Neural progenitor cell (in vitro differentiated cells): ENCODE results near the gene SNX30.

ENCODE experiments used
- CTCF ChIP-seq: fragments of 200-600 bp; sonication (generic); IDR thresholded peaks from 2 replicates; pipeline ENCODE4 v1.5.1; 2017; ENCODE audit warnings: antibody characterized with exemption, mild to moderate bottlenecking
- EZH2 ChIP-seq: fragments of 200-600 bp; sonication (generic); IDR thresholded peaks from 2 replicates; pipeline ENCODE4 v1.6.1; 2017; ENCODE audit warnings: antibody characterized with exemption, mild to moderate bottlenecking, moderate library complexity

DNA sequence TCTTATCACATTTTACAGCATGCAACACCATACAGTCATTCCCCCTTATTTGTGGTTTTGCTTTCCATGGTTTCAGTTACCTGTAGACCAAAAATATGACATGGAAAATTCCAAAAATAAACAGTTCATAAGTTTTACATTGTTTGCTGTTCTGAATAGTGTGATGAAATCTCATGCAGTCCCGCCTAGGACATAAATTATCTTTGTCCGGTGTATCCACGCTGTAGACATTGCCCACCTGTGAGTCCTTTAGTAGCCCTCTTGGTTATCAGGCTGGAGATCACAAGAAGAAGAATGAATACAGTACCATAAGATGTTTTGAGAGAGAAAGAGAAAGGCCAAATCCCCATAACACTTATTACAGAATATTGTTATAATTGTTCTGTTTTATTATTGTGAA is 72.1 kb downstream of the SNX30 start:
- TF ChIP-seq CTCF (no peak), EZH2 (no peak)
